Measurements from ENCODE around the gene GNAI1. TPM values are rescaled to one million over a fixed set of nuclear protein-coding genes. Genes with fewer than 3 reads are reported as not detected.

GNAI1 gene
- total and polyA plus RNA-seq, 10 of the 15 experiments (the other 5 are each of a cell fraction or from before 2014, with no cell fraction given) = not detected

- ChIA-PET SMC1A (ENCODE audit: uncharacterized antibody, unreplicated experiment) (no interaction called here), RAD21 (ENCODE audit: unreplicated experiment) (no interaction called here), CTCF (no interaction called here), POLR2A (no interaction called here)
- no peak for DNase-seq (ENCODE audit: low read depth, low spot score)
- Histone ChIP-seq H3K27ac (ENCODE audit: control insufficient read depth, insufficient read depth) (no peak overlapping the region), H2AFZ (ENCODE audit: control insufficient read depth, low read depth, low read length) (no peak overlapping the region), H3K9me3 (replicated peaks; ENCODE audit: control insufficient read depth, insufficient read depth, low read length) (no peaks in the 10 kb centered on the region; the same call in 2 of the 3 replicates), H3K4me1 (ENCODE audit: control insufficient read depth, insufficient read depth, low read length) (no peaks in the 10 kb centered on the region), H3K36me3 (ENCODE audit: control insufficient read depth in 2 of 2, insufficient read depth in 2 of 2, low read length in 1 of 2) (no peaks in the 10 kb centered on the region), H3K4me3 (no peak overlapping the region), H3K4me2 (ENCODE audit: control insufficient read depth, insufficient read depth) (no peak overlapping the region), H3K9ac (ENCODE audit: control insufficient read depth, insufficient read depth, low read length) (no peak overlapping the region), H3K27me3 (replicated peaks in 1 of 2; ENCODE audit: control insufficient read depth in 2 of 2, insufficient read depth in 2 of 2, low read length in 1 of 2) (peaks cover 3 to 5% of the 10 kb centered on the region in 2 experiments; a peak in 2 of 4 replicates), H4K20me1 (ENCODE audit: control insufficient read depth, insufficient read depth) (no peaks in the 10 kb centered on the region), H3K79me2 (ENCODE audit: control insufficient read depth, insufficient read depth, low read length) (no peaks in the 10 kb centered on the region)
- TF ChIP-seq EP300 (IDR thresholded peaks at IDR 0.05; ENCODE audit: borderline replicate concordance in 1 of 2, control insufficient read depth in 1 of 2, low read depth in 2 of 2, low read length in 2 of 2) = no peak
- no peak for TF ChIP-seq USF1 (IDR thresholded peaks at IDR 0.05; ENCODE audit: borderline replicate concordance, extremely low read length, insufficient read depth, low read depth, low read length)
- TF ChIP-seq SMARCA5 (IDR thresholded peaks at IDR 0.05) = no peak
- no peak for TF ChIP-seq USF2 (IDR thresholded peaks at IDR 0.05; ENCODE audit: borderline replicate concordance, low read depth, low read length)
- no peak for TF ChIP-seq SREBF2 (IDR thresholded peaks at IDR 0.05; ENCODE audit: low read length)
- TF ChIP-seq NR2C2 (IDR thresholded peaks at IDR 0.05; ENCODE audit: borderline replicate concordance, control insufficient read depth, insufficient read length, low read depth) = no peak
- TF ChIP-seq REST (IDR thresholded peaks at IDR 0.05; ENCODE audit: low read depth, low read length) = no peak
- no peak for TF ChIP-seq ZZZ3 (IDR thresholded peaks at IDR 0.05; ENCODE audit: control insufficient read depth, insufficient read length, low read depth)
- no peak for TF ChIP-seq NKRF (conservative IDR thresholded peaks at IDR 0.05)
- TF ChIP-seq HDAC2 (IDR thresholded peaks at IDR 0.05) = no peak
- no peak for TF ChIP-seq RUNX3 (IDR thresholded peaks at IDR 0.05; ENCODE audit: low read length)
- no peak for TF ChIP-seq SRF (IDR thresholded peaks at IDR 0.05; ENCODE audit: low read depth in 2 of 2, low read length in 2 of 2)
- TF ChIP-seq MXI1 (IDR thresholded peaks at IDR 0.05; ENCODE audit: low read depth, low read length) = no peak
- TF ChIP-seq NFYA (IDR thresholded peaks at IDR 0.05; ENCODE audit: borderline replicate concordance, low read depth, low read length) = no peak
- 30% methylated on average over 12 of the region's 12 CpGs for WGBS (ENCODE audit: insufficient coverage, insufficient replicate concordance, low lambda C conversion rate, missing lambda C conversion rate)
- no peak for FAIRE-seq
- BruUV-seq (replicated peaks) = no TSS peak
- ATAC-seq = no peak
- intact Hi-C loops (cut with micrococcal nuclease; ENCODE audit: unreplicated experiment) = no loop called here
- in situ Hi-C loops (cut with MboI) = no loop called here
These were observed 2.8 kb downstream of the GNAI1 start for GRCh38 chr7:80137410-80137809.

Data from GM12878 (cell line).